Measurements from ENCODE around the gene LOXL3. TPM values are rescaled to one million over a fixed set of nuclear protein-coding genes. Genes with fewer than 3 reads are reported as not detected.

Gene LOXL3
- total RNA-seq, result 1.4 and 2.3 TPM in 2 replicates

GRCh38 chr2:74553892-74554819, at the start of gene LOXL3, which contains the start of gene DOK1:
TSS of gene LOXL3 (minus strand) at chr2:74553942. CDS start at chr2:74552634, 1,308 bp downstream.
TSS of gene DOK1 (plus strand) at chr2:74554720. CDS start at chr2:74554755, 35 bp downstream.
- CTCF ChIA-PET, result interaction anchor here (1.3 kb wide), 1 partner anchor 34 kb away, joined by 6 read pairs; no protein-coding TSS in a partner anchor
- Mint-ChIP-seq H3K9me3 (no peaks in the 10 kb centered on the region), H3K4me3 (peak within 1 kb of the TSS; percentile 97), H3K36me3 (ENCODE audit: low read depth) (peaks cover 16% of the 10 kb centered on the region), H3K27ac (peak within 1 kb of the TSS; percentile 90), H3K27me3 (peaks cover 7% of the 10 kb centered on the region), H3K4me1 (peaks cover 32% of the 10 kb centered on the region)
- peak; percentile 83 for DNase-seq
- intact Hi-C loops (cut with micrococcal nuclease), result loop anchor here (1.0 to 2.0 kb wide), 4 partner anchors 25 to 71 kb away; partner anchors contain the start of genes AUP1, HTRA2, PCGF1 and TTC31
- ATAC-seq (ENCODE audit: low read depth), result peak; percentile 81
- POLR2A ChIA-PET, result interaction anchor here (0.6 to 2.3 kb wide), 16 partner anchors 14 to 1377 kb away, joined by 3 to 11 read pairs (median 6); partner anchors contain the start of genes AUP1, HTRA2, MRPL53 and TTC31
- no peak for TF ChIP-seq CTCF (IDR thresholded peaks at IDR 0.05)

GRCh38 chr2:74602586-74603281, 49.0 kb upstream of the LOXL3 start:
- no peak for TF ChIP-seq CTCF (IDR thresholded peaks at IDR 0.05)
- Mint-ChIP-seq H3K27me3 (peaks cover 19% of the 10 kb centered on the region), H3K9me3 (no peaks in the 10 kb centered on the region), H3K4me1 (peaks cover 5% of the 10 kb centered on the region), H3K27ac (no peak overlapping the region), H3K36me3 (ENCODE audit: low read depth) (no peaks in the 10 kb centered on the region), H3K4me3 (no peak overlapping the region)
- ATAC-seq (ENCODE audit: low read depth) (no peak), DNase-seq (no peak)
- ChIA-PET CTCF (no interaction called here), POLR2A (no interaction called here)
- intact Hi-C loops (cut with micrococcal nuclease), result loop anchor here (5.0 kb wide), 1 partner anchor 270 kb away; no protein-coding TSS in a partner anchor

- Mint-ChIP-seq H3K27me3 (peaks cover 27% of the 10 kb centered on the region), H3K9me3 (no peaks in the 10 kb centered on the region), H3K27ac (no peak overlapping the region), H3K36me3 (ENCODE audit: low read depth) (no peaks in the 10 kb centered on the region), H3K4me3 (no peak overlapping the region), H3K4me1 (peaks cover 5% of the 10 kb centered on the region)
- CTCF ChIA-PET, result no interaction called here
- ATAC-seq (ENCODE audit: low read depth), result peak; percentile 71
- no peak for TF ChIP-seq CTCF (IDR thresholded peaks at IDR 0.05)
- POLR2A ChIA-PET, result interaction anchor here (0.7 kb wide), 1 partner anchor 22 kb away, joined by 3 read pairs; no protein-coding TSS in a partner anchor
- intact Hi-C loops (cut with micrococcal nuclease), result loop anchor here (5.0 kb wide), 1 partner anchor 273 kb away; no protein-coding TSS in a partner anchor
- DNase-seq, result no peak
These were observed 45.9 kb upstream of the LOXL3 start for GRCh38 chr2:74599676-74600075.

GRCh38 chr2:74597410-74597809, 43.7 kb upstream of the LOXL3 start:
- POLR2A ChIA-PET, result interaction anchor here (0.6 kb wide), 2 partner anchors 46 to 86 kb away, joined by 4 to 16 read pairs; no protein-coding TSS in a partner anchor
- Mint-ChIP-seq H3K27me3 (peaks cover 24% of the 10 kb centered on the region), H3K36me3 (ENCODE audit: low read depth) (no peaks in the 10 kb centered on the region), H3K4me1 (peaks cover 5% of the 10 kb centered on the region), H3K9me3 (no peaks in the 10 kb centered on the region), H3K4me3 (no peak overlapping the region), H3K27ac (no peak overlapping the region)
- CTCF ChIA-PET, result interaction anchor here (1.6 kb wide), 1 partner anchor 10 kb away, joined by 4 read pairs; no protein-coding TSS in a partner anchor
- no peak for ATAC-seq (ENCODE audit: low read depth)
- intact Hi-C loops (cut with micrococcal nuclease), result no loop called here
- no peak for TF ChIP-seq CTCF (IDR thresholded peaks at IDR 0.05)
- no peak for DNase-seq

Measured in activated B cell treated with CpG ODN at 0.5 μM for 24 hours (primary cell).